ENCODE measurements around the gene GRM7.

Gene GRM7

DNA sequence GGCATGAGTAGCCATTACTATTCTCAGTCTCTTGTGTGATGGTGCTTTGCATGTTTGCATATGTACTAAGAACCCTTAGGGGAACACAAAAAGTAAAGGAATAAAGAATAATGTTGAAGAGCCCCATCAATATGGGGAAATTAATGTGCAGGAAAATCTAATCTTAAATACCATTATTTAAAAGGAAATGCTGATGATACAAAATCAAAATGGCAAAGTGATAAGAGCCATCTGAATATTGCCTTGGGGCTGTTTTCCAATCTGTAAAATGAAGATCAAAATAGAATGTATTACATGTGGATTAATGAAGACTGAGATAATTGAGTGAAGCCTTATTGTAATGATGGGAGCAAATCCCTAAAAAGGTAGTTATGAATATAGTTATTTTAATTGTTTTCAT, 771.4 kb downstream of the GRM7 start:
- DNase-seq (ENCODE audit: low read depth in 1 of 2, low spot score in 1 of 2) = no peak

DNA sequence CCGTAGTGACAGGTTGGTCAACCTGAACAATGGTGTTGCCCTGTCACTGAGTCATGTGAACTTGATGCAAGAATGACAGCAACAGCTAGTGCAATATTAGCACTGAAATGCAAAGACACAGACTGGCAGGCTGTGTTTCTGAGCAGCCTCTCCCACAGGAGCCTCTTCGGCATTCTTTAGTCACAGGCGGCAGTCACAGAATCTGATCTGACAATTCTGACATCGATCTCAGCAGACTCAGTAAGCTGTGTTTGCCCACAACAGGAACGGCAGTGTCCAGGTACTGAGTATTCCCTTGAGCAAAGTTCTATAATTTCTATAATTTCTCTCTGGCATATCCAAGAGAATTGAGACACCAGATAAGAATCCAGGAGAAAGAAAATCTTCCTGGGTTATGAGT, 776.8 kb downstream of the GRM7 start:
- no peak for DNase-seq (ENCODE audit: low read depth in 1 of 2, low spot score in 1 of 2)

DNA sequence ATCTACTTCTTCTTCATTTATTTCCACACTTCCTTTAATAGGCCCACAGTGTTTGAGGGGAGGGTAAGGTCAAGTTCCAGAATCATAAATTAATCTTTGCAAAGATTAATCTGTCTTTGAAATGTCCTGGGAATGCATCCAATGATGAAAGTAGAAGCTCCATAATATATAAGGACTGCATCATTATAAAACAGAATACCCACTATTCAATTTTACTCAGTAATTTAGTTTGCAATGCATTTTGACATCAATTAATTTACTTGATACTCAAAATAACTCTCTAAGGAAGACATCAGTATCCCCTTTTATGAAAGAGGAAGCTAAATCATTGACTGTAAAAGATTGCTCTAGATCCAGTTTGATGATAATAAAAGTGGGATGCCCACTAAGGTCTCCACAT, 777.2 kb downstream of the GRM7 start:
- DNase-seq (ENCODE audit: low read depth in 1 of 2, low spot score in 1 of 2) = no peak

DNA sequence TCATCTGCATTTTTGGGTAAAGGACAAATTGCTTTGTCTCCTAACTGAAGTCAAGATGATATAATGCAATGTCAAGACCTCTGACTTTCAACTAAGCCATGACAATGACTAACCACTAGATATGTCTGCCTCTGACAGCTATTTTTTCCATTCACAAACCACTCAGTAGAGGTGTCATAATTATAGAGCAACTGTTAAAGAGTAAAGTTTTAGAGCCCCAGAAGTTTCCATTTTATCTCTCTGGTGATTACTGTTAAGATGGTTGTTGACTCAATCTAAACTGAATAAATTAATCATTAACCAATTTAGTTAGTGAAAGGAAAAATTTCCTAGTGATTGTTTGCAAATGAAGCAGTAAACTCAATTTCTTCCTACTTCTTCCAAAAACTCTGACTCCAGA, 779.9 kb downstream of the GRM7 start:
- DNase-seq (ENCODE audit: low read depth in 1 of 2, low spot score in 1 of 2) = no peak

DNA sequence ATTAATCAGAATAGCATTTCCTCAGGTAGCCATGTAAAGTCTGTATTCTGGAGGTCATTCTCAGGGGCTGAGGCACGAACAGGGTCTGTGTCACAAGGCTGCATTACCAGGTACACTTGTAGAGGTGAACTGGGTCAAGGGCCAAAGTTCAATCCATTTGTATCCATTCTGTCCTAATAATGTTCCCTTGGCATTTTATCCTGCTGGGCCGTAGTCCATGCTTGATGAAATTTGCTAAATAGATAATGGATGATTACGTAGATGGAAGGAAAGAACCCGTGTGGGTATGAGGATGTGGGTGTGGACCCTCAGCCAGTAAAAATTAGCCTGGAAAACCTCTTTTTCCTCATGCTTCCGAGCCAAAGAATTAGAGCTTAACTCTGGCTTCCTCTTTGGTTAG, 785.9 kb downstream of the GRM7 start:
- no peak for DNase-seq (ENCODE audit: low read depth in 1 of 2, low spot score in 1 of 2)

DNA sequence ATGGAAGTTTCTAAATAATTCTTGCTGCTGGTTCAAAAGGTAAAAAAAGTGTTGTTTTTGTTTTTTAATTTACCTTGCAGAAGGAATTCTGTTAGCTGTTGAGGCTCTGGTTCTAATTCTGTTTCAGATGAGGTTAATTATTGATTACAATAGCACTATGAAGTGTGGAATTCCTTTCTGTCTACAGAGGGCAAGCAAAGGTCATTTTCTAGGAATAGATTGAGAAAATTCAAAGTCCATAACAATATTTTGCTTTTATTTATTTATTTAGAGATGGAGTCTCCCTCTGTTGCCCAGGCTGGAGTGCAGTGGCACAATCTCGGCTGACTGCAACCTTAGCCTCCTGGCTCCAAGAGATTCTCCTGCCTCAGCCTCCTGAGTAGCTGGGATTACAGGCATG, 789.6 kb downstream of the GRM7 start:
- no peak for DNase-seq (ENCODE audit: low read depth in 1 of 2, low spot score in 1 of 2)

DNA sequence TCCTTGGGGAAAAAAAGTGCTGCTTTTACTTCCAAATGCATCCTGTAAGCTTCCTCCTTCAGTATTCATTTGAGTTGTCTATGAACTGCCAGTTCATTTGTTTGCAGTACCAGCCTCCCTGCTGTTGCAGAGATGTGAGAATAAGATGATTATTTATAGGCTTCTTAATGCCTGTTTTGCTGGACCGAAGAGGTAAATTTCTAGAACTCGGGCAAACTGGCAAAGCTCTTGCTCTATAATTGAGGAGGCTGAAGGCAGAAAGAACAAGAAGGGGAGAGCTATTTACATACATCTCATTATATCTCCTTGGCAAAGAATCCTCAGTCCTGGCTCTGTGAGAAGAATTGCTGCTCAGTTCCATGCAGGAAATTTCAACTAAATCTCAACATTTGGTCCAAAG, 790.4 kb downstream of the GRM7 start:
- no peak for DNase-seq (ENCODE audit: low read depth in 1 of 2, low spot score in 1 of 2)

DNA sequence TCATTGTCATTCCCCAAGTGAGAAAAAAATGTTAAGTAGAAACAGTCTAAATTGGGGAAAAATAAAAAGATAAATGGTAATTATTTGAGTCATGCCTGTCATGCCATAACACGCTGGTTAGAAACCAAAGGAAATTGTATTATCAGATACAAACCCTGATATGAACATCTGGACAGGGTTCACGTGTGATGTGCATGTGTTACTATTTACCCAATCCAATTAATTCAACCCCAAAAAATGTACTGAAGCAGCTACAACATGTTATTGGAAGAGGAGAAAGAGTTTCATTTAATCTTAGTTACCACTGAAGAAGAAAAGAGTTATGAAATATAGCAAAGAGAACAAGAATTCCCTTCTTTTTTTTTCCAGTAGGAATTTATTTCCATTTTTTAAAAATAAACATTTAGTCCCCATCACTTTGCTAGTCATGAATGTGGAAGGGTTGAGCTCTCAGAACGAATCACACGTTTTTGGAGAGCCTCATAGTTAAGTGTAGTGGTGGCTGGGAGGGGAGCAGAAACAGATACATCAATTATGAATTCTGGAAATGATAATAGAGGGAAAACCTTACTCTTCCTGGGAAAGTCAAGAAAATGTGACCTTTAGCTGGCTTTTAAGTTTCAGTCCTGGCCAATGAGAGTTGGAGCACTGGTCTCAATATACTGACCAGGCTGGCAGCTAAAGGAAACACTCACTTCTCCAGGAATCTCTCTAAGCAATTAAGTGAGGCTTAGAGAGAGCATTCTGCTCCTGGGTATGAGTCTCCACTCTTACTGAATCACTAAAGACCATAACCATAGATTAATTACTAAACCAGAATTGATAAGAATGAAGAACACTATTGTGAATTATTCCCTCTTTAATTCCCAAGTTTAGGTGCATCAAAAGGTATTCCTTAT, 796.5 kb downstream of the GRM7 start:
- no peak for DNase-seq (ENCODE audit: low read depth in 1 of 2, low spot score in 1 of 2)

DNA sequence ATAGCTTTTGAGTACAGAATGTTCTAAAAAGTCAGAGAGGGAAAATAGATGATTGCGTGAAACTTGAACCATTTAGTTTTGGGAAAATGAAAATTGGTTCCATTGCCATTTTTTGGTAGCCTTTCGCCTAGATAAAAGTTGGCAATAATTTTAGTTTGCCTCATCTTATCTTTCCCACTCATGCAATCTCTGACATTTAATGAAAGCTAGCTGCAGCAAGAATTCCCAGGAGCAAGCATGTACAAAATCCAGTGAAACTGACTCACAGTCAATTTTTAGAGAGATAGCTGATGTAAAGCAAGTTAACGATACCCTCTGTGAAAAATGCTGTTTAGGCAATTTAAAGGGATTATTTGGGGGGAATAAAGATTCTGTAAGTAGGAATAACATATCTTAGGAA, 797.4 kb downstream of the GRM7 start:
- DNase-seq (ENCODE audit: low read depth in 1 of 2, low spot score in 1 of 2) = no peak

DNA sequence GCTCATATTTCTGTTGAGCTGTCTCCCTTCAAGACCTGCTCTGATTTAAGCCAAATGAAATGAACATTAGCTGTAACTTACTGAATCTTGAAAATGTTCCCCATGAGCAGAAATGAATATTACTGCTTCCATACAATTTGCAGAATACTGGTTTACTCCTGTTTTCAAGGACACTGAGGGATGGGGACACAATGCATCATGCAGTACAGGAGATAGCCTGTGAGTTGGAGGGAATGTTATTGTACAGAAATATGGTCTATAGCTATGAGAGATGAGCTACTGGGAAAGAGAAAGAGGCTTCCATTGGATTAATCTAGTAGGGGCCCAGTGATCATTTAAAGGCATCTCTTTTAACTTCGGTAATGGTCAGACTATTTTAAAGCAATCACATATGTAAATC, 798.2 kb downstream of the GRM7 start:
- no peak for DNase-seq (ENCODE audit: low read depth in 1 of 2, low spot score in 1 of 2)

DNA sequence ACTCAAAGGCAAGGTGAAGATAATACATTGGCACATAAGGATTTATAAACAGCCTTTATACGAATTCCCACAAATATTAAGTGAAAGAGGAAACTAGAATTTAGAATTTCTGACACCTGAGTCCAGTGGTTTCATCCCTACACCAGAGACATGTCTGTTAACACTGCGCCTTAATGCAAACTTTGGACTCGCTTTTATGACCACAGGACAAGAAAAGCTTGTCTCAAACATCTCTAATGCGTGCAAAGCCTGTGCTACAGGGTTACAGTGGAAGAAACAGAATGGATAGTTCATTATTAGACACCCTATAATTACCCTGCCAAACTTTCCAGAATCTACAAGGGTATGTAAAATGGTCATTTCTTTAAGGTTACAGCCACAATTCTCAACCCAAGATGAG, 802.9 kb downstream of the GRM7 start:
- DNase-seq (ENCODE audit: low read depth in 1 of 2, low spot score in 1 of 2) = no peak

DNA sequence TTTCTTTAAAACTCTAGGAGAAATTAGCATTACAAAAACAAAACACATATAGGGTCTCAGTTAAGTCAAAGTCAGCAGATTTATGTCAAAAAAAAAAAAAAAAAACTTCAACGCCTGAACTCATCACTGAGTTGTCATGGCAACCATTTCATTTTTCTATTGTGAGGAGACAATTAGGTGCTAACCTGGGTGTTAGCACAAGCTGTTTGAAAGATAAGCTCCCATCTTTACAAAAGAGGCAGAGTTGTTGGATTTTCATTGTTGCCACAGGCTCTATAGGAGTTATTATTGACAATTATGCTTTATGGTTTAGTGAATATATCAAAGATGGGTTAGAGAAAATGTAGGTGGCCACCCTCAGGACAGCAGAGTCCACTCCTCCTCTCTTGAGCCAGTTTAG, 806.9 kb downstream of the GRM7 start:
- DNase-seq (ENCODE audit: low read depth in 1 of 2, low spot score in 1 of 2) = no peak

DNA sequence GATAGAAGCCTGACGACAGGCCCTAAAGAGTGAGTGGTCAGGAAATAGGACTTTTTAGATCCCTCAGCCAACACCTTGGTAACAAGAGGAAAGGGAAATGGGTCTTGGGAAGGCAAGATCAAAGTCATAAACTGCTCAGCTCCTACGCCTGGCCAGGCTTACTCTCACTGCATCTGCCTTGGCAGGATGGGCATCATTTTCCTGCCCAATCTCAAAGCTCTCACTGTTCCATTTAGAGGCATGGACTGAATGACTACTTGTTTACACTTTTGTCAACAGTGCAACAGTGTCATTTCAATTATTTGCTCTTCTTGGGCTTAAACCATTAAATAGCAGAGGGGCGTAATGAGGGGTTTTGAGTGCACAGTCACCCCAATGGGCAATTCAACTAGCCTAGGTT, 808.7 kb downstream of the GRM7 start:
- DNase-seq (ENCODE audit: low read depth in 1 of 2, low spot score in 1 of 2) = no peak

DNA sequence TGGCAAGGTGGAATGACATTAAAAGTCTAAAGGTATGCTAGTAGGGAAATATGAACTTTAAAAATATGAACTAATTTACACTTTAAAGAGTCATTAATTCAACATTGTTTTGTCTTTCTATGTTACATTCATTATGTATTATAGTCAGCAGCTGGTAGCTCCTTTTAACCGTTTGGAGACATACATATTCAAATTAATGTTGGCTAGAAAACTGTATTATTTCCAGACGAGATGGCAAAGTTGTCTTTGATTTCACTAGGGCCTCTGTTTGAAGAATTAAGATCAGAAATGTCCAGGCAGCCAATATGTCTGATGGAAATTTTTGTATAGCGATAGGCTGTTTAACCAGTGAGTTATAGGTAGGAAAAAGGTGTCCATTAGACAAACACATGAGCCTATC, 817.6 kb downstream of the GRM7 start:
- DNase-seq (ENCODE audit: low read depth in 1 of 2, low spot score in 1 of 2) = no peak

DNA sequence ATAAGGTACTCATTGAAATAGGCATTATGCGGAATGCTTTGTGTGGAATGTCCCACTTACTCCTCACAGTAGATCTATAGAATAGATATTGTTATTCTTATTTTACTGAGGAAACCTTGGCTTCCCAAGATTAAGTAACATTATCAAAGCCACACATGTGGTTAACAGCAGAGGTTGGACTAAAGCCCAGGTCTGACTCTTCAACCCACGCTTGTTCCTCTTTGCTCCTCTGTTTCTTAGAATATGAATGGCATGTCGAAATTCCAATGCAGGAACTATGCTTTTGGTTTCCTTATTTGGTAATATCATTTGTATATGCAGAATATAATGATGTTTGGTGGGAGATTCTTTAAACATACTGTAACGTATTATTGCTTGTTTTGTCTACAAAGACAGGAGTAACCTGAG, 821.9 kb downstream of the GRM7 start:
- DNase-seq (ENCODE audit: low read depth in 1 of 2, low spot score in 1 of 2) = no peak

DNA sequence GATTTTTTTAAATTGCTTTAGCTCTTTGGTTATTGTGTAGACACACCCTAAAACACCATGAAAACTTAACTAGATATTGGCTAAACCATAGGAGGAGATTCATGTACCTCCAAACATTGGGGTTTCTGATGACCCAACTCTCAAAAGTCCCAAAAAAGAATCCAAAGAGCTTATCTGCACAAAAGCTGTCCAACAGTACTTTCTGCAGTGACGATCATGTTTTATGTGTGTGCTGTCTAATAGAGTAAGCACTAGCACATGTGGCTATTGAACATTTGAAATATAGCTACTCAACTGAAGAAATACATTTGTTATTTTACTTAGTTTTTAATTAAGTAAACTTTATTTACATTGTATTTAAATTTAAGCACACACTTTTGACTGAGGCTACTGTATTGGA, 822.5 kb downstream of the GRM7 start:
- DNase-seq (ENCODE audit: low read depth in 1 of 2, low spot score in 1 of 2) = no peak

DNA sequence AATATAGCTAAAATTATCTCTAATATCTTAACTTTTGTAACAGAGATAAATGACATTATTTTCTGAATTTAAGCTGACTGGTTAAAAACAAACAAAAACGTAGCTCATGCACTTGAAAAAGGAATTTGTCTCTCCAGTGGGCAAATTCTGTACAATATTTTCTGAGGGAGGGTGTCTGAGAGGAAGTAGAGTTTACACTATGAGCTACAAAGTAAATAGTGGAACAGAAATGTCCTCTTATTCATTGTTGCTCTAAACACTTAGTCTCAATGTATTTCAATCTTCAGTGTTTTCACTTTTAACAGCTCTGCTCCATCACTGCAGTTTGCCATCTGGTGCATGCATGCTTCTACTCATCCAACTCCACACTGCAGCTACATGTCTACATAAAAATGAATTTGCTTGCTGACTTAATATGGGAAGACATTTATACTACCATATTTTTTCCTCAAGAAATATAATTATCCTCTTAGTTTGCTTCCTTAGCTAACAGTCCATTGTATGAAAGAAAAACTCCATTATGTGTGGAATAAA, 823.3 kb downstream of the GRM7 start:
- no peak for DNase-seq (ENCODE audit: low read depth in 1 of 2, low spot score in 1 of 2)

DNA sequence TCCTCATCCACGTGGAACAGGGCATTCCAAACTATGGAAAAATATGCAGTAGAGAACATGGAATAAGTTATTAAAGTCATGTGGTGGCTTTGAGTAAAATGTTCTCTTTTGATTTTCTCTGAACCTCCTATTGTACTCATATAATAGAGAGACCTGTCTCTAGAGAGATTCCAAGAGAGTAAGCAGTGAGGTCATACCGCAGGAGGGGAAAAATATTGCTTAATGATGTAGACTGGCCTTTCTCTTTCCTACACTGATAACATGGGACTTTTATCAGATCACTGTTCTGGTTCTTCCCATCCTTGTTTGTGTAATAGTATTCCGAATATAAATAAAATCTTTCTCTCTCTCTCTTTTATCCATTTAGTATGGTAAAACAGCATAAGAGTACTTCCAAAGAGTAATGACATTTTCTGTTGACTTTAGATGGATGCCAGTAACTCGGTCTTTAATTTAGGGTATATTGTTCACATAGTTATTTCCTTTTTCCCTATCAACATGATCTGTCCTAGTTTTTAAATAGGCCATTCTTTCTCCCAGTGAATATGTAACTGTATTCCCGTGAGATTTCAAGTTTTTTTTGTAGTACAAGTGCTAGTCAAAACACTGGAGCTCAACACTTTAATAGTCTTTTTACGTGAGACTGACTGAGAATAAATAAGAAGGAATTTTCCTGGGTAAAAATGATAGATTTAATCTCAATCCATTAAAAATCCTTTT, 826.7 kb downstream of the GRM7 start:
- no peak for DNase-seq (ENCODE audit: low read depth in 1 of 2, low spot score in 1 of 2)

DNA sequence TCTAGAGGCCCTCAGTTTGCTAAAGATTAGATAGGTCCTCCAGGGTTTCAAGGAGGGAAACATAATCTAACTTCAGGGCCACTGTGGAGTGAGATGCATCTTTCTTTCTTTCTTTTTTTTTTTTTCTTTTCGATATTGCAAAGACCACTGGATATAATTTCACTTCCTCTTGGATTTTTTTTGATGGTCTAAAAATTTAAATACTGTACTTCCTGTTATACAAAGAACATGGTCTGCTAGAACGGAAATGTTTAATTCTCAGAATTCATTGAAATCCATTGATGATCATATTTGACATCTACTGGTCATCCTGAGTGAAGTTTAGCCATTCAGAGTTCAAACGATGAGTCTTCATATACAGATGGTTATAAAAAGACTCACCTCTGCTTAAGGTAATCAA, 832.0 kb downstream of the GRM7 start:
- no peak for DNase-seq (ENCODE audit: low read depth in 1 of 2, low spot score in 1 of 2)

DNA sequence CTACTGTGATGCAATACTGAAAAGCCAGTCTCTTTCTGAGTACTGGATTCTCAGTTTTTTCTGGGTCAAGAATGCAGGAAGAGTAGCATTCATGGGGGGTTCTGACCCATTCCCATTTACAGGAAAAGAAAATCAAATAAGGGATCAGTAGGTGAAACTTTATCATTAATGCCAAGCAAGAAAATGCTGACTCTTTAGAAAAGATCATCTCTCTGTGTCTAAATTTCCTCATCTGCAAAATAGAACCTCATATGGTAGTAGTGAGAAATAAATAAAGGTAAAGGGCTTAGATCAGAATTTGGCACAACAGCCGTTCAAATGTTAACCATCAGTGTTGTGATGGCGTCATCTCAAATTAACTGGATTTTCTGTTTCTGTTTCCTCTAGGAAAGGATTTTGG, 833.1 kb downstream of the GRM7 start:
- DNase-seq (ENCODE audit: low read depth in 1 of 2, low spot score in 1 of 2) = no peak

DNA sequence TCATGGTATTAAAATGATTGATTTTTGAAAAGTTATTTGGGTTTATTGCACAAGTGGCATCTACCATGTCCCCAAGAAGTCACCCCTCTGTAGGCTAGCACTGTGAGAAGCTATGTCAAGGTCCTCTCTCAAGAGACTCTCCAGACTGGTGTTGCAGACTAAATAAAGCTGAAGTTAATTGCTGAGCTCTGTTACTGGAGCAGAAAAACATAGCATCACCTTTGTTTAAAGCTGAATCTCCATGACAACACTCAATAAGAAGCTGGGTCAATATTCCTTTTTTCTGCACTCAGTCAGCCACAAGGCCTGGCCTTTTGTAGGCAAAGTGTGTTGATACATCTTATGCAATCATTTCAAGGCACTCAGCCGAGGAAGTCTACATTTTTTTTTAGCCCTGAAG, 834.1 kb downstream of the GRM7 start:
- DNase-seq (ENCODE audit: low read depth in 1 of 2, low spot score in 1 of 2) = no peak

DNA sequence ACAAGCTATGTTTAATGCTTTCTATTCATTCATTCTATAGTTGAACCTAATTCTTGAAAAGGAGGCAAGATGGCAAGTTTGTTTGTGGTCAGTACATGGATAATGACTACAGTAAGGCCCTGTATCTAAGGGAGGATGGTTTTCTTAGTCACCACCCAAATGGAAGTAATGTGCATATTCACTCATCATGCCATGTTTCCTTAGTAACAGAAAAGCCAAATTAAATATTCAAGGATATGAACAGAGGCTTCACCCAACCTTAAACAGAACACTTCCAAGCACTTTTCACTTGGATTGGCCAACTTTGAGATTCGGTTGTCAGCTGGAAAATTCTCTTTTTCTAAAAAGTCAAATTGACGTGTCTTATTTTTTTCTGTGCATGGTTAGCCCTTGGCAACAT, 835.4 kb downstream of the GRM7 start:
- DNase-seq (ENCODE audit: low read depth in 1 of 2, low spot score in 1 of 2) = no peak

All from activated CD4-positive, alpha-beta T cell treated with anti-CD3 and anti-CD28 coated beads, Interleukin-2, amount 50 U/mL, for 24 hours (primary cell).